HG02623 (cell line): Measurements from ENCODE around the gene B4GALT4.

ENCODE experiments used
- ATAC-seq: cut with Tn5 transposase; IDR thresholded peaks from one replicate; pipeline ENCODE4 v1.9.1; 2021; ENCODE audit warnings: moderate library complexity; ENCODE audit not compliant: unreplicated experiment

B4GALT4 gene

GRCh38 chr3:119238363-119238762 lies 2.3 kb downstream of the B4GALT4 start:
- no peak for ATAC-seq

- ATAC-seq: no peak
These were observed 3.4 kb downstream of the B4GALT4 start for GRCh38 chr3:119237299-119237698.

GRCh38 chr3:119236756-119237155 lies 3.9 kb downstream of the B4GALT4 start:
- no peak for ATAC-seq

GRCh38 chr3:119235151-119235550 lies 5.5 kb downstream of the B4GALT4 start:
- ATAC-seq: no peak

GRCh38 chr3:119234610-119235009 lies 6.1 kb downstream of the B4GALT4 start:
- ATAC-seq: no peak

DNA sequence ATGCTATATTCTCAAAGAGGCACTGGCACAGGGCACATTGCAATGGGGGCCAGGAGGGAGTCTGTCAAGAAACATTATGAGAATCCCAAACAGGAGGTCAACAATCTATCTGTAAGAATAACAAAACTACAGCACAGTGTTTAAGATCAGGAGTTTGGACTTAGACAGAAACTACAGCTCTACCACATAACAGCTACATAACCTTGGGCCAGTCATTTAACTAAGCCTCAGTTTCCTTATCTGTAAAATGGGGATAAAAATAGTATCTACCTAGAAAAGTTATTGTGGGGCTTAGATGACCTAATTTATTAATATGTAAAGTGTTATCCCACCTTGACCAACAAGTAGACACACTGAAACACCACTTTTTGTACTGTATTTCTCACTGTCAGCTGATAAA lies 9.9 kb downstream of the B4GALT4 start:
- ATAC-seq: no peak

- ATAC-seq: no peak
These were observed 10.6 kb downstream of the B4GALT4 start for GRCh38 chr3:119230071-119230470.

GRCh38 chr3:119229190-119229589 lies 11.5 kb downstream of the B4GALT4 start:
- no peak for ATAC-seq

GRCh38 chr3:119228373-119229145 lies 12.1 kb downstream of the B4GALT4 start:
- ATAC-seq: no peak

DNA sequence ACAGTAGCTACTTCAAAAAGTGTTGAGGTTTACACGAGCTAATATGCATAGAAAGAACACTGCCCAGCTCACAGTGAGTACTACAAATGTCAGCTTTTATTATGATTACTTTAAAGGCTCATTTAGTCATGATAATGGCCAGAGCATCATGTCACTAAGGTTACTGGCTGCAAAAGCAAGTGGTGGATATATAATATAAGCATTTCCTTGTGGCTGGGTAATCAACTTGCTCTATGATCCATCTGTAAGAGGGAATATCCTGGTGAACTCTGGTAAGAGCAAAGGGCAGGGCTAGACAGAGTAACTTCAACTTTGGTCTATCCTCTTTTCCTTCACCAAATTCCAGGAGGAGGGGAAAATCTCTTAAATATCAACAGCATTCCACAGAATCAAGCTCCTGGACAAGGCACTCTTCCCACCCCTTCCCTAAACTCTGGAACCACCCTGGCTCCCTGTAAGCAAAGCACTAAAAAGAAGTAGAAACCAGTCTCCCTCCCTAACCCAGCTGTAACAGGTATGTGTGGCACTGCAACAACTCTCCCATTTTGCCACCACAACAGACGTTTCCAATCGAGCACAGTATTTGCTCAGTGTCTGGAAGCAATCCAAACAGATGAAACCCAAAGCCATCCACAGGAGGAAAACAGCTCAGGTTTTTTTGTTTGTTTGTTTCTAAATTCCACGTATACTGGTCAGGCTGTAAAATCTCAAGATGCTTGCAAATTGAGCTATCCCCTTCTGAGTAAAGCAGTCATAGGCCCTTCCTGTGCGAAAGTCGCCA lies 13.4 kb downstream of the B4GALT4 start:
- ATAC-seq: no peak

- ATAC-seq: no peak
These were observed 15.6 kb downstream of the B4GALT4 start for GRCh38 chr3:119225121-119225520.

GRCh38 chr3:119223511-119223910 lies 17.2 kb downstream of the B4GALT4 start:
- ATAC-seq: no peak

DNA sequence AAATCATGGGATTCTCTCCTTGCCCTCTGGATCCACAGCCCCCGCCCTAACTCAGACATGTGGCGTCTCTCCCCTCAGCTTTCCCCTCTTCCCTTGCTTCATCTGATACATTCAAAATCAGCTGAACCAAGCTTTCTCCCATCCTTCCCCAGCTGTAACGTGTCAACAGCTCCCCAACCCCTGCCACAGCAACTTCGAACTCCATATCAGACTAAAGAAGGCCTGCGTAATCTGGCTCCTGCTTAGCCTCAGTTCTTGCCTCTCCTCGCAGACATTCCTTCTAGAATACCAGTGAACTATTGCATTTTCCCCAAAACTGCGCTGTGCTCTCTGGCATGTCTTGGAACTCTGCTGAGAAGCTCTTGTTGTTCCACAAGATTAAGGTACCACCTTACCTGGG lies 18.3 kb downstream of the B4GALT4 start:
- no peak for ATAC-seq

DNA sequence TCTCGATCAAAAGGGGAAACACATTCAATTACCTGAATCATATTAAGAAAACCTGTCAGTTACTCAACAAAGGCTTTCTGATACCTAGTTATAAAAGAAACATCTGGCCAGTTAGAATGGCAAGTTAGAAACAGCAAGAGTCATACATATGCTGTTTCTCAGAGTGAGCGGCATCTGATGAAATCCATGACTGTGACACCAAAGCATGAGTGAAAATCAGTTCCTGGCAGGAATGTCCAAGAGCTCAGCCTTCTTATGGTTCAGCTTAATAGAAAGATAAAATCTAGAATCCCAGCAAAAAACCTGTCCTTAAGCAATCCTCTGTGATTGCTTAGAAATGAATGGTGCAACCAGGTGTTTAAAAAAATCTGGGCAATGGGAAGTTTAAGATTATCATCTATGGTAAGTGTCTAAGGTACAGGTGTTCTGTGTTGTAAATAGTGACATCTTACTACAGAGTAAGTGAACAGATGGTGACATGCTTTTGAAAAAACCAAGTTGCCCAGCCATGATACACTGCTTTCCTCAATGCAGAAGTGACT lies 18.8 kb downstream of the B4GALT4 start:
- ATAC-seq: no peak

- no peak for ATAC-seq
These were observed 19.6 kb downstream of the B4GALT4 start for GRCh38 chr3:119220970-119221667.

DNA sequence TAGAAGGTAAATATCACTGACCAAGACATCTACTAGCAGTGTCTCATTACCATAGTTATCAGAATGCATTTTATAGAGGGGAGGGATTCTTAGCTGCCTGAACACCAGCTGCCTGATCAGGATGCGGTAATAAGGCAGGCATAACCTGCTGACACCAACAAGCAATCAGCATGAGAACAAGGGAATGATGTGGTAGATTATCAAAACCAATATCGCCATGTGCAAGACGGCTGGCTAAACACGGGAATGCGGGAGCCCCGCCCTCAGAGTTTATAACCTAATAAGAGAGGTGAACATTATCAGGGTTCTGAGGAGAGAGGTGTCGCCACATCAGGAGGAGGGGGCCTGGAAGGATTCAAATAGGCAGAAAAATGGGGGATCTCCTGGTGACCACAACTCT lies 20.5 kb downstream of the B4GALT4 start:
- ATAC-seq: no peak

- ATAC-seq: no peak
These were observed 21.6 kb downstream of the B4GALT4 start for GRCh38 chr3:119219069-119219468.

- no peak for ATAC-seq
These were observed 28.9 kb downstream of the B4GALT4 start for GRCh38 chr3:119211803-119212202.

- ATAC-seq: no peak
These were observed 29.5 kb downstream of the B4GALT4 start for GRCh38 chr3:119211193-119211592.

- no peak for ATAC-seq
These were observed 33.2 kb downstream of the B4GALT4 start for GRCh38 chr3:119207512-119207875.
